Right renal cortex interstitium (tissue), 3 donors: Measurements from ENCODE around the gene KIRREL3. TPM values are rescaled to one million over a fixed set of nuclear protein-coding genes. Genes with fewer than 3 reads are reported as not detected.

ENCODE experiments used
- DNase-seq, 3 donors: peaks; one replicate each; pipeline ENCODE4 v3.0.0-alpha.2; 2013; ENCODE audit warnings: low read depth in 3 of 3, low spot score in 2 of 3
- polyA plus RNA-seq, 3 donors: library from polyadenylated mRNA; unstranded; fragments of 120-200 nt; gene quantifications; one replicate each; pipeline ENCODE4 v1.2.1, GENCODE V29; 2013; ENCODE audit not compliant: insufficient read length in 3 of 3

Gene KIRREL3
- polyA plus RNA-seq, 3 donors, result 1.2 to 1.4 (median 1.3) TPM

DNA sequence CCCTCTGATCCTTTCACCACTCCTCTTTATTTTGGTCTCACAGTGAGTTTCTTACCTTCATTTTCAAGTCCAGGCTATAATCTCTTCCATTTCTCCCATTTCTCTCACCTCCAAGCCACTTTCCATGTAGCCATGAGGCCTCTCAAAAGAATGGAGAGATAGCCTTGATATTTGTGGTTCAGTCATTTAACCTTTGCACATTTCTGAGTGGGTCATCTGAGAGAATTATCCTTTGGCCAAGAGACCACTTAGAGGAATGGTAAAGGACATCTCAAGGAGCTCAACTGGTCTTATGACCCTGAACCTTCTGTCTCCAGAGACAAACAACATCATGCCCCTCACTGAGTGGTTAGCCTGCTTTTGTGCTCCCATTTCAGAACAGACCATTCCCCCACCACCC, 121.1 kb downstream of the KIRREL3 start:
- no peak for DNase-seq

- DNase-seq, result no peak
Measured at GRCh38 chr11:126878913-126879482, 121.6 kb downstream of the KIRREL3 start.

DNA sequence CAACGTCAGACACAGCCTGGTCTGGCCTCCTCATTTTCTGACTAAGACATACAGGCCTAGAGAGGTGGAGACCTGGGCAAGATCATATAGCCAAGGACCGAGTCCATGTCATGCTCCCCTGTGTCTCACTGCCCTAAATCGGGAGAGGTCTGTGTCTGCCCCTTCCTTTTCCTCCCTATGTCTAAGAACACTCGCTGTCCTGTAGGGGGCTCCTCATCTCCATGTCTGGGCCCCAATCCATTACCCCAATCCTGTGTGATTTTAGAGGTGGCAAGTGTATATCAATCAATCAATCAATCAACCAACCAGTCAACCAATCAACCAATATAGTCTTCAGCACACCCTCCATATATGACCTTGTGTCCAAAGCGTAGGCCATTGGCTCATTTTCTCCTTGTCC, 125.7 kb downstream of the KIRREL3 start:
- no peak for DNase-seq

DNA sequence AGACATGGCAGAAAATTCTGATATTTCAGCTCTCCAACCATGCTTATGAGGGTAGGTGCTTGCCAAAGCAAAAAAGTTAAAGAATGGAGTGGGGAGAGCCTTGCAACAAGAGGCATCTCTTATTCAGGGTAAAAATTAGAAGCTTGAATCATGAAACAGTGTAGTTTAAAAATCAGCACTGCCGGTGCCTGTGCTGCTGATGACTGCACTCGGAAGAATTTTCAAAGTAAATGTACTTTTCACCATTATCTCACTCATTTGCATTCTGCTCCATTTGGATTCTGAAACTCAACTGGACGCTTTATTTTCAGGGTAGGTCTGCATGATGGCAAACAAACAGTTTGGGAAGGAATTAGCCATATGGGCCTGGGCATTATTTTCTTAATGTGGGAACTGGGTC, 126.3 kb downstream of the KIRREL3 start:
- no peak for DNase-seq

GRCh38 chr11:126871792-126872191, 128.8 kb downstream of the KIRREL3 start:
- DNase-seq, result no peak

GRCh38 chr11:126870021-126870420, 130.5 kb downstream of the KIRREL3 start:
- DNase-seq, result no peak

DNA sequence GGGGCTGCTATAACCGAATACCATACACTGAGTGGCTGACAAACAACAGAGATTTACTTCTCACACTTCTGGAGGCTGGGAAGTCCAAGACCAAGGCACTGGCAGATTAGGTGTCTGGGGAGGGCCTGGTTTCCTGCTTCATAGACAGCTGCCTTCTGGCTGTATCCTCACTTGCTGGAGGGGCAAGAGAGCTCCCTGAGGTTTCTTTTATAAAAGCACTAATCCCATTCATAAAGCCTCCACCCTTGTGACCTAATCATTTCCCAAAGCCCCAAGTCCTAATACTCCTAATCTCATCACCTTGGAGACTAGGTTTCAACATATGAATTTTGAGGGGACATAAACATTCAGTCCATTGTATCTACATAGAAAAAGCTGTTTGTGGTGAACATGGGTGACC, 131.8 kb downstream of the KIRREL3 start:
- DNase-seq, result no peak

- DNase-seq, result no peak
Measured at GRCh38 chr11:126864934-126865333, 135.6 kb downstream of the KIRREL3 start.

- no peak for DNase-seq
Measured at GRCh38 chr11:126863294-126863997, 137.1 kb downstream of the KIRREL3 start.

- DNase-seq, result no peak
Measured at GRCh38 chr11:126862664-126863243, 137.8 kb downstream of the KIRREL3 start.

GRCh38 chr11:126861796-126862459, 138.6 kb downstream of the KIRREL3 start:
- no peak for DNase-seq

GRCh38 chr11:126857860-126858808, 142.4 kb downstream of the KIRREL3 start:
- no peak for DNase-seq

DNA sequence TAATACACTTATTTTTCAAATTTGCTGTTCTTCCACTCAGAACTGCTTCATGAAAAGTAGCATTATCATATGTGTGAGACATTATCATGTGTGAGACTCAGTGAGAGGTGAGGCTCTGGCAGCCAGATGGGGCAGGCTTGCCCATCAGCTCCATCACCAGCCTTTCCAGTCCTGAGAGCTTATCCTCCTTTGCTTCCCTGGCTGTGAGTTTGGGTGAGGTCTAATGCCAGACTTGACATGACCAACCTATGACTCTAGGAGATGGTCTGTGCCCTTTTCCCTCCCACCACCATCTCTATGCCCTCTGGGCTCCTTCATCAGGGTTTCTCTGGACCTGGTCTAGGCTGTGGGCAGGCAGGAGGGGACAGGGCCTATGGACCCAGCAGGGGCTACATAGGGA, 145.0 kb downstream of the KIRREL3 start:
- no peak for DNase-seq

DNA sequence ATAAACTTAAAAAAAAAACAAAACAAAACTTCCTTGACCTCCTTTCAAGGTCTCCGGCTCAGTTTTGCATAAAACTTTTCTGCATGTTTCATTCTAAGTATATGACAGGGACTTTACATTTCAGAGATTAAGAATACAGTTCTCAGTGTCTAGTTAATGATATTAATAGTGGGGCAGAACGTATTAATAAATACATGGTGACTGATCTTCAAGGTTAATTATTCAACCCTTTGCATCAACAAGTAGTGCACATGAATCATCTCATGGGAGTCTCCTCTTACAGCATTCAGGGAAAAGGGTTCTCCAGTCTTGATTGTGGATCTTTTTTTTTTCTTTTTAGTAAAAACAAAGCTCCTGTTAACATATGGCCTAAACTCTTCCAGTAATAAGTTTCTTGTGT, 146.8 kb downstream of the KIRREL3 start:
- DNase-seq, result no peak

DNA sequence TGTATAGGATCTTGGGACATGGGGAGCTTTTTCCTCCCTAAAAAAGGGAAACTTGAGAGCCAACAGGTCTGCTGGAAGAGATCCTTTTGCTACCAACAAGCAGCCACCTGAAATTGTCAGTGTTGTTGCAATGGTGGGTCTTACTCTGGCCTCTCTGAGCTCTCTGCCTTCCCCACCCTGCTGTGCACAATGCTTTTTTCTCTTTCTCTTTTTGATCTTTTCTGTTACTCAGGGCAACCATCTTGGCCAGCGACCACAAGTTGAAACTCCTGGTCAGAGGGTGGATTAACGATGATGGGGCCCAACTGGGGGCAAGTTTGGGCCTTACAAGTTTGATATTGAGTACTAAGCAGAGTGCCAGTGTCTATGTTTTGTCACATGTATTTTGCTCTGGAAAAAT, 155.8 kb downstream of the KIRREL3 start:
- no peak for DNase-seq

DNA sequence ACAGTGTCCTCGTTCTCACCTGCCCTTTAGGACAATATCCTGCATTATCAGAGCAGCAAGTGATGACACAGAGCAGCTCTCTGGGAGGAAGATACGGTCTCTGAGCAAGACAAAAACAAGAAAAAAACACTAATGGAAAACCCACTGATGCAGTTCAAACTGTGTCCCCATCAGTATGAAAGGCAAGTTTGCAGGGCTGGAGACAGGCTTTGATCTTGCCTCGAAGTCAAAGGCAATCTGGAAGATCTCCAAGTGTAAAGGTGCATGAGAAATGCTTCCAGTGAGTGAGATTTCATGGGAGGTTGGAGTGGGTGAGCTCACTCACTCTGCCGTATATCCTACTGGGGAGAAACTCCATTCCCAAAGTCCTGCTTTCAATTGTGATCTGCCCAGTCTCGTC, 157.5 kb downstream of the KIRREL3 start:
- DNase-seq, result no peak

DNA sequence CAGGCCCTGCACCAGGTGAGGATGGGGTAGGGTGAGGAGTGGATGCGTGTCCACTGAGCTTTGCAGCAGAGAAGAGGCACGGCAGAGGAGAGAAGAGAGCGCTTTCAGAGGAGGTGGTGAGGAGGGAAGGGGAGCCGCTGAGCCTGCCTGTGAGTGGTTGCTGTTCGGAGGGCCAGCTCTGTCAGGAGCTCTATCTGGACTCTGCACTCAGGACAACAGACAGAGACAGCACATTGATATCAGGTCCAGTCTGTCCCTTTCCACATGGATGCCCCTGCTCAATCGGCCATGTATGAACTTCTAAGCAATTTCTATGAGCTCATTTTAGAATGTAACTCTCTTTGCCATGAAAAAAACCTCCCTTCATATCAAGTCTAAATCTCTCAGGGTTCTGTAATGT, 158.6 kb downstream of the KIRREL3 start:
- no peak for DNase-seq

DNA sequence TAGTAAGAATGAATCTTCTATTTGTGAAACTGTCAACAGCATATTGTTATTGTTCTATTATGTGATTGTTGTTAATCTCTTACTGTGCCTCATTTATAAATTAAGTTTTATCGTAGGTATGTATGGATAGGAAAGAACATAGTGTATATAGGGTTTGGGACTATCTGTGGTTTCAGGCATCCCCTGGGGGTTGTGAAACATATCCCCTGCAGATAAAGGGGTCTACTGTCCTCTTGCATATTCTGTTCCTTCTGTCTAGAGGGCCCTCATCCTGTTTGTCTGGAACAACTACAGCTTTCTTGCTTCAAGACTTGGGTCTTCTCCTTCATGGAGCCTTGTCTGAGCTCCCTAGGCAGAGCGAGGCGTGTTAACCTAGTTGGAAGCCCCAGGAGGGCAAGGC, 159.6 kb downstream of the KIRREL3 start:
- no peak for DNase-seq

GRCh38 chr11:126840201-126840886, 160.2 kb downstream of the KIRREL3 start:
- no peak for DNase-seq

DNA sequence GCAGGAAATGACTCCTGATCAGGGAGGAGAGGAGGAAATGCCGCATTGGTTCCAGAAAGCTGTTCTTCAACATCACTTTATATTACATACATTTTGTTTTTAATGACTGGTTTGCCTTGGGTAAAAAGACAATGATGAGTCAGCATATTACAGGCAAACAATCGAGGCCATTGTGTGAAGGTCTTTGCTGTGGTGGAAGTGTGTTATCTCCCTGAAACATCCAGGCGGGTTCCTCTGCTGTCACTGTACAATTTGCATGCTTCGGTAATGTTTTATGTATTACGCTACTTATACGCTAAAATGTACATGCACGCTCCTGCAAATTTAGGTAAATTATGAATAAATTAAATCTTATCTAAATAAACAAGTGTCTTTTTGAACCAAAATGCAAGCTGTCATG, 161.1 kb downstream of the KIRREL3 start:
- no peak for DNase-seq
